ENCODE data around the gene CHD5.

The CHD5 gene

DNA sequence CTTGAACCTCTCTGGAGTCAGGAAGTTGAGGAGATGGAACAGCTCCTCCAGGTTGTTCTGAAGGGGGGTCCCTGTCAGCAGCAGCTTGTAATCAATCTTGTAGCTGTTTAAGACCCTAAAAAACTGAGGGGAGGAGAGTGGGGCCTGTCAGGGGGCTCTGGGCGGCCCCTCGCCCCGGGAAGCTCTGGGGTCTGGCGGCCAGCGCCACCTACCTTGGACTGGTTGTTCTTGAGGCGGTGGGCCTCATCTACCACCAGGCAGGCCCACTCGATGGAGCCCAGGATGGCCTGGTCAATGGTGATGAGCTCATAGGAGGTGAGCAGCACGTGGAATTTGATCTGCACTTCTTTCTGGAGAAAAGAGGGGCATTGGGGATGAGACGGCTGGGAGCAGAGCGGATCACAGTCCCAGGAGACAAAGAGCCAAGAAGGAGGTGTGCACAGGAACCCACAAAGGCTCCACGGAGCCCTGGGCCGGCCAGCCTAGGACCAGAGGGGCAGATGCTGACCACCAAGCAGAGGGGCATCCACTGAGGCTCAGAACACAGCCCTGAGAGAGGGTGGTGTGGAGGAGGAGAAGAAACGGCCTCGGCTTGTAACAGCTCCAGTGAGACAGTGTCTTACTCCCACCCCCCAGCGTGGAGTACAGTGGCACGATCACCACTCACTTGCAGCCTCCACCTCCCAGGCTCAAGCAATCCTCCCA lies 43.5 kb downstream of the CHD5 start:
- no peaks in the 10 kb centered on the region for H3K36me3 ChIP-seq
- no peak for TF ChIP-seq CTCF (IDR thresholded peaks at IDR 0.05)
- H3K4me1 ChIP-seq (ENCODE audit: control insufficient read depth in 1 of 2, insufficient read depth in 1 of 2, low read depth in 1 of 2, low read length in 1 of 2): no peaks in the 10 kb centered on the region
- no peak overlapping the region for H3K27ac ChIP-seq
- no peak overlapping the region for H3K4me3 ChIP-seq (ENCODE audit: low read depth in 1 of 2, low read length in 1 of 2)
- H3K9me3 ChIP-seq: no peaks in the 10 kb centered on the region
- H3K27me3 ChIP-seq: peaks cover 17% of the 10 kb centered on the region

- TF ChIP-seq CTCF (IDR thresholded peaks at IDR 0.05): no peak
- Histone ChIP-seq H3K36me3 (no peaks in the 10 kb centered on the region), H3K27me3 (peaks cover 17% of the 10 kb centered on the region)
Measured at GRCh38 chr1:6134741-6135510, 45.2 kb downstream of the CHD5 start.

GRCh38 chr1:6134206-6134605 lies 45.9 kb downstream of the CHD5 start:
- Histone ChIP-seq H3K27me3 (peaks cover 16% of the 10 kb centered on the region), H3K27ac (no peak overlapping the region), H3K4me1 (ENCODE audit: control insufficient read depth in 1 of 2, insufficient read depth in 1 of 2, low read depth in 1 of 2, low read length in 1 of 2) (no peaks in the 10 kb centered on the region), H3K4me3 (ENCODE audit: low read depth in 1 of 2, low read length in 1 of 2) (no peak overlapping the region), H3K9me3 (no peaks in the 10 kb centered on the region), H3K36me3 (no peaks in the 10 kb centered on the region)
- no peak for TF ChIP-seq CTCF (IDR thresholded peaks at IDR 0.05)

More at GRCh38 chr1:6134741-6135510, 45.2 kb downstream of the CHD5 start:
- Histone ChIP-seq H3K27ac (no peak overlapping the region), H3K9me3 (no peaks in the 10 kb centered on the region), H3K4me3 (ENCODE audit: low read depth in 1 of 2, low read length in 1 of 2) (no peak overlapping the region), H3K4me1 (ENCODE audit: control insufficient read depth in 1 of 2, insufficient read depth in 1 of 2, low read depth in 1 of 2, low read length in 1 of 2) (no peaks in the 10 kb centered on the region)

- Histone ChIP-seq H3K9me3 (no peaks in the 10 kb centered on the region), H3K4me1 (ENCODE audit: control insufficient read depth in 1 of 2, insufficient read depth in 1 of 2, low read depth in 1 of 2, low read length in 1 of 2) (no peaks in the 10 kb centered on the region), H3K4me3 (ENCODE audit: low read depth in 1 of 2, low read length in 1 of 2) (no peak overlapping the region), H3K27ac (no peak overlapping the region), H3K36me3 (no peaks in the 10 kb centered on the region), H3K27me3 (peaks cover 16% of the 10 kb centered on the region)
- TF ChIP-seq CTCF (IDR thresholded peaks at IDR 0.05): no peak
Measured at GRCh38 chr1:6133146-6133895, 46.8 kb downstream of the CHD5 start.

DNA sequence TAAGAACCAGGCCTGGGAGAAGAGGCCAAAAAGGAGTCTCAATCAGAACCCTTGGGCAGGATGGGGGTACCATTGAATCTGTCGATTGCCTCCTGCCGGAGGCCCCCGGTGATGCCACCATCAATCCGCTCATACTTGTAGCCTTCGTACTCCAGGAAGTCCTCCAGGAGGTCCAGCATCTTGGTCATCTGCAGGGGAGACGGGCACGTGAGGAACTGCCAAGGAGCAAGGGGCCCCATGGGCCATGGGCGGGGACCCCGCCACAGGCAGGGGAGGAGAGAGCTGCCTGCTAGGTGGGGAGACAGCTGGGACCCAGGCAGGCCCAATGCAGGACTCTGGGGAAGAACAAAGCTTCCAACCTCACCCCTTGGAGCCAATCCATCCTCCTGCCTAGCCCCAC lies 48.6 kb downstream of the CHD5 start:
- no peak for TF ChIP-seq CTCF (IDR thresholded peaks at IDR 0.05)
- H3K27me3 ChIP-seq: peaks cover 28% of the 10 kb centered on the region
- H3K4me3 ChIP-seq (ENCODE audit: low read depth in 1 of 2, low read length in 1 of 2): no peak overlapping the region
- H3K4me1 ChIP-seq (ENCODE audit: control insufficient read depth in 1 of 2, insufficient read depth in 1 of 2, low read depth in 1 of 2, low read length in 1 of 2): peaks cover 0 to 3% of the 10 kb centered on the region in 2 experiments
- H3K36me3 ChIP-seq: no peaks in the 10 kb centered on the region
- H3K9me3 ChIP-seq: no peaks in the 10 kb centered on the region
- no peak overlapping the region for H3K27ac ChIP-seq
